OCI-LY3 (cell line): ENCODE data around the gene PIP5K1A.
A peak's percentile ranks its signal among the peaks of the same experiment; 100 is the strongest.

Experiments
- H2AFZ ChIP-seq: fragments of 200-600, 300-600 bp; shearing (Covaris generic); 2 replicates; pipeline ENCODE4 v1.6.0; 2014; ENCODE audit warnings: antibody characterized with exemption, low read depth, low read length
- H3K27ac ChIP-seq: fragments of 200-600, 300-600 bp; sonication (generic); 2 replicates; pipeline ENCODE4 v1.5.1; 2014; ENCODE audit warnings: mild to moderate bottlenecking, low read length, moderate library complexity, mixed read lengths
- H3K27me3 ChIP-seq: fragments of 200-600, 300-600 bp; sonication (generic); 2 replicates; pipeline ENCODE4 v1.6.1; 2014; ENCODE audit warnings: low read depth, low read length, mixed read lengths
- H3K36me3 ChIP-seq: fragments of 200-600, 300-600 bp; sonication (generic); replicated peaks from 2 replicates; pipeline ENCODE3; 2014; ENCODE audit warnings: low read depth, low read length, mixed read lengths
- H3K4me1 ChIP-seq: fragments of 300-600, 200-600 bp; sonication (generic); 2 replicates; pipeline ENCODE4 v1.6.1; 2014; ENCODE audit warnings: low read length, mixed read lengths
- H3K4me2 ChIP-seq: fragments of 200-600, 300-600 bp; sonication (generic); 2 replicates; pipeline ENCODE4 v1.6.1; 2014; ENCODE audit warnings: low read length, mixed read lengths
- H3K4me3 ChIP-seq: fragments of 300-600, 200-600 bp; sonication (generic); 2 replicates; pipeline ENCODE4 v1.5.1; 2014; ENCODE audit warnings: antibody characterized with exemption, mild to moderate bottlenecking, low read length, moderate library complexity
- H3K79me2 ChIP-seq: fragments of 300-600, 200-600 bp; shearing (Covaris generic); 2 replicates; pipeline ENCODE4 v1.6.1; 2014; ENCODE audit warnings: mild to moderate bottlenecking, low read length, mixed read lengths
- H3K9ac ChIP-seq: fragments of 300-600, 200-600 bp; shearing (Covaris generic); 2 replicates; pipeline ENCODE4 v1.6.0; 2014; ENCODE audit warnings: mild to moderate bottlenecking, low read length, moderate library complexity
- H3K9me3 ChIP-seq: fragments of 200-600, 300-600 bp; shearing (Covaris generic); 2 replicates; pipeline ENCODE4 v1.6.1; 2014; ENCODE audit warnings: low read length, mixed read lengths; ENCODE audit not compliant: insufficient read depth
- H4K20me1 ChIP-seq: fragments of 200-600, 300-600 bp; sonication (generic); 2 replicates; pipeline ENCODE4 v1.6.1; 2016; ENCODE audit warnings: low read length, mixed read lengths; ENCODE audit not compliant: insufficient read depth
- EZH2phosphoT487 ChIP-seq: fragments of 200-600 bp; shearing (Covaris generic); IDR thresholded peaks from 2 replicates; pipeline ENCODE4 v1.6.1; 2018; ENCODE audit warnings: antibody characterized with exemption, mixed run types, low read depth
- TF ChIP-seq, protein P1 (sequence below): fragments of 200-600, 300-600 bp; sonication (generic); IDR thresholded peaks from 2 replicates; pipeline ENCODE4 v1.5.1; 2014; ENCODE audit warnings: antibody characterized with exemption, low read length, low read depth

The PIP5K1A gene

DNA sequence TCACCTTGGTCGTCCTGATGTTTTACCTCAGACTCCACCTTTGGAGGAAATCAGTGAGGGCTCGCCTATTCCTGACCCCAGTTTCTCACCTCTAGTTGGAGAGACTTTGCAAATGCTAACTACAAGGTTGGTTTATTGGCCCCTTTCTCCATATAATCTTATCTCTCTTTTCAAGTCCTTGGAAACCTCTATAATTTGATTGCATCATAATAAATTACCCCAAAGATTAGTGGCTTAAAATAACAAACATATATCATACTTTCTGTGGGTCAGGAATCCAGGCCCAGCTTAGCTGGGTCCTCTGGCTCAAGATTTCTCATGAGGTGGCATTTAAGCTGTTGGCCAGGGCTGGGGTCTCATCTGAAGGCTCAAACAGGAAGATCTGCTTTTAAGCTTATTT lies 44.1 kb downstream of the PIP5K1A start:
- no peak for TF ChIP-seq EZH2phosphoT487
- TF ChIP-seq, protein P1, sequence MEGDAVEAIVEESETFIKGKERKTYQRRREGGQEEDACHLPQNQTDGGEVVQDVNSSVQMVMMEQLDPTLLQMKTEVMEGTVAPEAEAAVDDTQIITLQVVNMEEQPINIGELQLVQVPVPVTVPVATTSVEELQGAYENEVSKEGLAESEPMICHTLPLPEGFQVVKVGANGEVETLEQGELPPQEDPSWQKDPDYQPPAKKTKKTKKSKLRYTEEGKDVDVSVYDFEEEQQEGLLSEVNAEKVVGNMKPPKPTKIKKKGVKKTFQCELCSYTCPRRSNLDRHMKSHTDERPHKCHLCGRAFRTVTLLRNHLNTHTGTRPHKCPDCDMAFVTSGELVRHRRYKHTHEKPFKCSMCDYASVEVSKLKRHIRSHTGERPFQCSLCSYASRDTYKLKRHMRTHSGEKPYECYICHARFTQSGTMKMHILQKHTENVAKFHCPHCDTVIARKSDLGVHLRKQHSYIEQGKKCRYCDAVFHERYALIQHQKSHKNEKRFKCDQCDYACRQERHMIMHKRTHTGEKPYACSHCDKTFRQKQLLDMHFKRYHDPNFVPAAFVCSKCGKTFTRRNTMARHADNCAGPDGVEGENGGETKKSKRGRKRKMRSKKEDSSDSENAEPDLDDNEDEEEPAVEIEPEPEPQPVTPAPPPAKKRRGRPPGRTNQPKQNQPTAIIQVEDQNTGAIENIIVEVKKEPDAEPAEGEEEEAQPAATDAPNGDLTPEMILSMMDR = no peak
- H3K27me3 ChIP-seq = no peaks in the 10 kb centered on the region
- H3K79me2 ChIP-seq = peaks cover 10% of the 10 kb centered on the region; the same call in 1 of the 2 replicates
- peaks cover 12% of the 10 kb centered on the region for H4K20me1 ChIP-seq
- peaks cover 11% of the 10 kb centered on the region for H3K4me1 ChIP-seq
- no peak overlapping the region for H3K4me3 ChIP-seq
- peaks cover 77% of the 10 kb centered on the region for H3K36me3 ChIP-seq
- no peak overlapping the region for H3K9ac ChIP-seq
- no peak overlapping the region for H2AFZ ChIP-seq
- no peak overlapping the region for H3K4me2 ChIP-seq
- H3K9me3 ChIP-seq = no peaks in the 10 kb centered on the region
- no peak overlapping the region for H3K27ac ChIP-seq

DNA sequence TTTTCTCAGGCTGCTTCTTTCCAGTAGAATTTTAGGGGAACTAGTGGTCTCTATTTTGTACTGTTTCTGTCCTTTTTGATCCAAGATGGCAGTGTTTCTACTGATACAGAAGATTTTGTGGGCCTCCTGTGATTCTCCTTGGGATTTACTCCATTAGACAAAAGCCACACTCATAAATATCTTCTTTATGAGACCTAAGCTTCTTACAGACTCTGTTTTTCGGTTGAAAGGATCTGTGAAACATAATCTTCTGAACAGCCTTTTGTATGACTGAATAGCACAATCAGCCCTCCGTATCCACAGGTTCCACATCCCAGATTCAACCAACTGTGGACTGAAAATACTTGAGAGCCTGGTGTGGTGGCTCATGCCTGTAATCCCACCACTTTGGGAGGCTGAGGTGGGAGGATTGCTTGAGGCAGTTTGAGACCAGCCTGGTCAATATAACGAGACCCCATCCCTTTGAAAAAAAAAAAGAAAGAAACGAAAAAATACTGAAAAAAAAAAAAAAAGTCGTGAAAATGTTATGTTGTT lies 45.4 kb downstream of the PIP5K1A start:
- no peak overlapping the region for H2AFZ ChIP-seq
- no peaks in the 10 kb centered on the region for H3K4me1 ChIP-seq
- H3K27me3 ChIP-seq = no peaks in the 10 kb centered on the region
- peaks cover 74% of the 10 kb centered on the region for H3K36me3 ChIP-seq
- no peak overlapping the region for H3K4me2 ChIP-seq
- H3K9ac ChIP-seq = no peak overlapping the region
- 0 out of 2 replicates have a peak, but pooled peaks cover under 1% of the 10 kb centered on the region for H4K20me1 ChIP-seq
- TF ChIP-seq, protein P1 = no peak
- TF ChIP-seq EZH2phosphoT487 = no peak
- H3K79me2 ChIP-seq = 0 out of 2 replicates have a peak, but pooled peaks cover 3% of the 10 kb centered on the region
- H3K27ac ChIP-seq = no peak overlapping the region
- H3K9me3 ChIP-seq = no peaks in the 10 kb centered on the region
- H3K4me3 ChIP-seq = no peak overlapping the region

DNA sequence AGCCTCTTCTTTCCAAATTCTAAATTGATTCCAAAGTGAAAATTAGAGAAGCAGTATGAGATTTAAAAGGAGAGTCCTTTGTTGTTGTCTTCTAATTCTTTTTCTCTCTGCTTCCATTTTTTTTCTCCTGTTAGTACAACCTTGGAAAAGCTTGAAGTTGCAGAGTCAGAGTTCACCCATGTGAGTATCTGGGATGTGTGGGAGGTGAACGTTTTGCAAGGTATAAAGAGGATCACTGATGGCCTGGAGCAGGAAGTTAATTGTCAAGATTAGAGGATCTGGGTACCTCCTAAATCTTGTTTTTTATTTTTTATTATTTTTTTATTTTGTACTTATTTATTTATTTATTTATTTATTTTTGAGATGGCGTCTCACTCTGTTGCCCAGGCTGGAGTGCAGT lies 48.4 kb downstream of the PIP5K1A start:
- H3K9me3 ChIP-seq = no peaks in the 10 kb centered on the region

DNA sequence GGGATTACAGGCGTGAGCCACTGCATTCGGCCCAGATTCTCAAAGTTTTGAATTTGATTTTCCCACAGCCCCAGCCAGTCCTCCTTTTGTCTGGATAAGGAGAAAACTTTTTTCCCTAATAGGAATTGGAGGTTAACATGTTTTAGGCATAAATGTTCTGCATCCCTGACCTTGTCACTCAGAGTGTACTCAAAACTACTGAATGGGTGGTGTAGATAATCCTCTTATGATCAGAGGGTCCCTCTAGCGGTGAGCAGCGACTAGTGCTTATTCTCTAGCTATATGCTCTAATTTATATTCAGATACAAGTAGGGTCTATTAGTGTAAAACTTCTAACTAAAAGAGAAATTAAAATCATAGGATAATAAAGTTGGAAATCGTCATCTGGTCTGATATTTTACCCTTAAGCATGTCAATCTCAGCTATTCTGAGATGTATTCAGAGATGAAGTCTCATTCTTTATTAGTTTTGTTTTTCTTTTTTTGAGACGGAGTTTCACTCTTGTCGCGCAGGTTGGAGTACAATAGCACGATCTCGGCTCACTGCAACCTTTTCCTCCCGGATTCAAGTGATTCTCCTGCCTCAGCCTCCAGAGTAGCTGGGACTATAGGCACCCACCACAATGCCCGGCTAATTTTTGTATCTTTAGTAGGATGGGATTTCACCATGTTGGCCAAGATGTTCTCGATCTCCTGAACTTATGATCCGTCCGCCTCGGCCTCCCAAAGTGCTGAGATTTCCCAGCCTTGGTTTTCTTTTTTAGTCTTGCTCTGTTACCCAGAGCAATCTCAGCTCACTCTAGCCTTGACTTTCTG lies 53.5 kb downstream of the PIP5K1A start:
- no peaks in the 10 kb centered on the region for H4K20me1 ChIP-seq
- H2AFZ ChIP-seq = no peak overlapping the region
- no peak overlapping the region for H3K27ac ChIP-seq
- peaks cover 26% of the 10 kb centered on the region for H3K79me2 ChIP-seq
- H3K27me3 ChIP-seq = no peaks in the 10 kb centered on the region
- H3K4me2 ChIP-seq = no peak overlapping the region
- TF ChIP-seq, protein P1 = peak; percentile 92
- TF ChIP-seq EZH2phosphoT487 = no peak
- H3K36me3 ChIP-seq = peaks cover 26% of the 10 kb centered on the region
- no peak overlapping the region for H3K9ac ChIP-seq
- H3K4me3 ChIP-seq = no peak overlapping the region
- H3K4me1 ChIP-seq = peaks cover 5% of the 10 kb centered on the region
- no peaks in the 10 kb centered on the region for H3K9me3 ChIP-seq

More for the DNA sequence above, 48.4 kb downstream of the PIP5K1A start:
- Histone ChIP-seq H3K79me2 (0 out of 2 replicates have a peak, but pooled peaks cover 3% of the 10 kb centered on the region), H3K27me3 (no peaks in the 10 kb centered on the region), H4K20me1 (no peaks in the 10 kb centered on the region), H3K4me2 (no peak overlapping the region), H3K9ac (no peak overlapping the region), H2AFZ (no peak overlapping the region), H3K4me3 (no peak overlapping the region), H3K27ac (no peak overlapping the region), H3K36me3 (peaks cover 71% of the 10 kb centered on the region), H3K4me1 (no peaks in the 10 kb centered on the region)
- TF ChIP-seq, protein P1 = no peak
- TF ChIP-seq EZH2phosphoT487 = no peak
